ENCODE results near the gene NOL3. TPM values are rescaled to one million over a fixed set of nuclear protein-coding genes. Genes with fewer than 3 reads are reported as not detected.

Gene NOL3
- total and polyA plus RNA-seq, 8 donors, result 11.4 to 492 (median 35.3) TPM

DNA sequence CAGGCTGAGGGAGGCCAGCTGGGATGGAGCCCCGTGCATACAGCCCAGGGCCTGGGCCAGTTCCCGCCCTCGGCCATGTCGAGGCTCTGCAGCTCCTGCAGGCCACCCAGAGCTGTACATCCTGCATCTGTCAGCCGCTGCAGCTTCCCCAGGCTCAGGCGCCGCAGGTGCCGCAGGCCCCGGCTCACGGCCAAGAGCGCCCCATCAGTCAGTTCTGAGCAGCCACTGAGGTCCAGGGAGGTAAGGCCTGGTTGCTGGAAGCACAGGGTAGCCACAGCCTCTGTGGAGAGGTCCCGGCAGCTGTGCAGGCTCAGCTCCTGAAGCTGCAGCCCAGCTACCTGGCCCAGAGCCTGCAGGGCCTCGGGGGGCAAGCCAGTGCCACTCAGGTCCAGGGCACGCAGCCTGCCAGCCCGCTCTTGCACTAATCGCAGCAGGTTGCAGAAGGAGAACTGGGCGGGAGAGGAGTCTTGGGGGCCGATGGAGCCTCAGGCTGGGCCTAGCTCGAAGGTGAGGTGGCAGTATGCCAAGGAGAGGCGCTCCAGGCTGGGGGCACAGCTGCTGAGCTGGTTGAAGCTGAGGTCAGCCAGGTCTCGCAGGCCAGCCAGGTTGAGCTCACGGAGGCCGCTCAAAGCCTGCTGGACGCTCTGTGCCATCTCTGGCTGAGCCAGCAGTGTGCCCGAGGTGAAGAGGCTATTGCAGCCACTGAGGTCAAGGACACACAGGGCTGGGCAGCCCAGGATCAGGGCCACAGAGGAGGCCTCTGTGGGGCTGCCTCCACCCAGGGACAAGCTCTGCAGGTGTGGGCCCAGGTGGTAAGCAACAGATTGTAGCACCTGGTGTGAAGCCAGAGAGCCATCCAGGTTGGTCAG, 40.0 kb downstream of the NOL3 start:
- peaks cover 15 to 22% (median 17%) of the 10 kb centered on the region in 4 donors for H3K4me1 ChIP-seq
- H3K4me3 ChIP-seq, result no peak overlapping the region
- no peaks in the 10 kb centered on the region for H3K27me3 ChIP-seq
- H3K27ac ChIP-seq, result no peak overlapping the region
- intact Hi-C loops (cut with DNase I; ENCODE audit: low total_unique reads), result no loop called here
- TF ChIP-seq, protein P1, sequence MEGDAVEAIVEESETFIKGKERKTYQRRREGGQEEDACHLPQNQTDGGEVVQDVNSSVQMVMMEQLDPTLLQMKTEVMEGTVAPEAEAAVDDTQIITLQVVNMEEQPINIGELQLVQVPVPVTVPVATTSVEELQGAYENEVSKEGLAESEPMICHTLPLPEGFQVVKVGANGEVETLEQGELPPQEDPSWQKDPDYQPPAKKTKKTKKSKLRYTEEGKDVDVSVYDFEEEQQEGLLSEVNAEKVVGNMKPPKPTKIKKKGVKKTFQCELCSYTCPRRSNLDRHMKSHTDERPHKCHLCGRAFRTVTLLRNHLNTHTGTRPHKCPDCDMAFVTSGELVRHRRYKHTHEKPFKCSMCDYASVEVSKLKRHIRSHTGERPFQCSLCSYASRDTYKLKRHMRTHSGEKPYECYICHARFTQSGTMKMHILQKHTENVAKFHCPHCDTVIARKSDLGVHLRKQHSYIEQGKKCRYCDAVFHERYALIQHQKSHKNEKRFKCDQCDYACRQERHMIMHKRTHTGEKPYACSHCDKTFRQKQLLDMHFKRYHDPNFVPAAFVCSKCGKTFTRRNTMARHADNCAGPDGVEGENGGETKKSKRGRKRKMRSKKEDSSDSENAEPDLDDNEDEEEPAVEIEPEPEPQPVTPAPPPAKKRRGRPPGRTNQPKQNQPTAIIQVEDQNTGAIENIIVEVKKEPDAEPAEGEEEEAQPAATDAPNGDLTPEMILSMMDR (IDR thresholded peaks at IDR 0.05), result no peak
- no peak for TF ChIP-seq POLR2A (IDR thresholded peaks at IDR 0.05)
- TF ChIP-seq POLR2AphosphoS5 (IDR thresholded peaks at IDR 0.05), result no peak
- no peak for TF ChIP-seq EP300 (IDR thresholded peaks at IDR 0.05)
- no peak for DNase-seq
- WGBS, 5 donors, result 84 to 90% (median 85%) methylated on average over 14 to 25 of the region's 25 CpGs
- H3K9me3 ChIP-seq, result no peaks in the 10 kb centered on the region
- H3K36me3 ChIP-seq, result peaks cover 0 to 15% (median 0%) of the 10 kb centered on the region in 4 donors

DNA sequence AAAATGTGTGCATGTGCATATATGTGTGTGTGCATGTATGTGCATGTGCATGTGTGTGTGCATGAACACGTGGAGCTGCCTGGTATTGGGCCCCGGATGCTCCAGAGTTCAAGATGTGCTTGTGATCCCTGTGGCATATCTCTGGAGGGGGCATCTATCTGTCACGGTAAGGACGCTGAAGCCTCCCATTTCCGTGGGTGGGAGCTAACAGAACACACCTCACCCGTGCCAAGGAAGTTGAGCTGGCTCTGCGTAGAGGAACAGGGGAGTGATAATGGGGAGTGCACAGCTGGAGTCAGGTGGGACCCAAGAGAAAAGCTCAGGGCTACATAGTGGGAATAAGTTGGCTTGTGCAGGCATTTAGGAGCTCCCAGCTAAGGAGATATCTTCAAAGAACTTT, 41.3 kb downstream of the NOL3 start:
- H3K4me3 ChIP-seq, result no peak overlapping the region
- H3K9me3 ChIP-seq, result no peaks in the 10 kb centered on the region
- no peak overlapping the region for H3K27ac ChIP-seq
- peaks cover 15 to 30% (median 21%) of the 10 kb centered on the region in 4 donors for H3K4me1 ChIP-seq
- WGBS, 5 donors, result 72 to 93% (median 82%) methylated on average over 7 of the region's 7 CpGs
- H3K27me3 ChIP-seq, result no peaks in the 10 kb centered on the region
- TF ChIP-seq EP300 (IDR thresholded peaks at IDR 0.05) (no peak), POLR2A (IDR thresholded peaks at IDR 0.05) (no peak), POLR2AphosphoS5 (IDR thresholded peaks at IDR 0.05) (no peak)
- TF ChIP-seq, protein P1 (IDR thresholded peaks at IDR 0.05), result no peak
- H3K36me3 ChIP-seq, result peaks cover 0 to 7% (median 0%) of the 10 kb centered on the region in 4 donors
- DNase-seq, result no peak
- intact Hi-C loops (cut with DNase I; ENCODE audit: low total_unique reads), result no loop called here

DNA sequence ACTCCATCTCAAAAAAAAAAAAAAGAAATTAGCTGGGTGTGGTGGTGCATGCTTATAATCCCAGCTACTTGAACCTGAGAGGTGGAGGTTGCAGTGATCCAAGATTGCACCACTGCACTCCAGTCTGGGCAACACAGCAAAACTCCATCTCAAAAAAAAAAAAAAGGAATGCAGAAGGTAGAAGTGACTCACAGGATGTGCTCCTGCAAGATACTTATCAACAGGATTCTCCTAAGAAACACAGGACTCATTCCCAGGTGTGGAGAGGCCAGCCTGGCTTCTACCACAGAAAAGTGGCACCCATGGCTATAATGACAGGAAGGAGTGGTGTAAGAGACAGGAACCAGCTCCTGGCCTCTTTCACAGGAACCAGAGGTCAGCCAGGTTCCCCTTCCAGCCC, 42.4 kb downstream of the NOL3 start:
- Histone ChIP-seq H3K27me3 (no peaks in the 10 kb centered on the region), H3K9me3 (no peaks in the 10 kb centered on the region), H3K27ac (peak overlapping the region in 1 of 5 donors; percentile 3), H3K4me3 (no peak overlapping the region), H3K36me3 (peaks cover 0 to 7% (median 0%) of the 10 kb centered on the region in 4 donors), H3K4me1 (peaks cover 22 to 41% (median 27%) of the 10 kb centered on the region in 4 donors)
- DNase-seq, result no peak
- intact Hi-C loops (cut with DNase I; ENCODE audit: low total_unique reads), result no loop called here
- TF ChIP-seq POLR2A (IDR thresholded peaks at IDR 0.05) (no peak), POLR2AphosphoS5 (IDR thresholded peaks at IDR 0.05) (no peak)
- TF ChIP-seq, protein P1 (IDR thresholded peaks at IDR 0.05), result no peak

DNA sequence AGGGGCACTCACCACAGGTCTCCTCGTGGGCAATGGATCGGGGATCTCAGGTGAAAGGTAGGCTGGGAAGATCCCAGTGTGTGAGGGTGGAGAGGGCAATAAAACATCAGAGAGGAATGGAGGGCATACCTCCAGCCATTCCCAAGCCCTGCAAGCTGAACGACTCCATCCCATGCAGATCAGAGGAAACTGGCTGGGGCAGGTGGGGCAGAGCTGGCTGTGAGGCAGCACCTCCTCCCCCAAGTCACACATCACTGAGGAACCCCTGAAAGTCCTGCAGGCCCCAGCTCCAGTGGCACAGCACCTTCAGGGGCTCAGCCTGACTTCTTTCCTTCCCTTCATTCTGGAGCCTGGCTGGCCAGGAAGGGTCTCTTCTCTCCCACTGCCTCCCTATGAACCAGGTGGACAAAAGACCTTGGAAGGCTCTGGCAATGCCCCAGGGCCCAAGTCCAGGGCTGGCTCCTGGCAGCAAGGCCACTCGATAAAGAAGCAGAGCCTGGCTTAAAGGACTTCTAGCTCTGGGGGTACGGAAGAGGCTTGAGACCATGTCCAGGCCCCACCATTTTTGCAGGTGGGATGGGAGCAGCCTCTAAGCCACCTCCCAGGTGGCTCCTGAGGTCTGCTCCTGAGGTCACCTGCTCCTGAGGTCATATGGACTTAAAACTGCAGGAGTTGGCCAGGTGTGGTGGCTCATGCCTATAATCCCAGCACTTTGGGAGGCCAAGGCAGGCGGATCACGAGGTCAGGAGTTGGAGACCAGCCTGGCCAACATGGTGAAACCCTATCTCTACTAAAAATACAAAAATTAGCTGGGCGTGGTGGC, 43.1 kb downstream of the NOL3 start:
- H3K27me3 ChIP-seq, result no peaks in the 10 kb centered on the region
- peak overlapping the region in 1 of 5 donors; percentile 3 for H3K27ac ChIP-seq
- peaks cover 22 to 45% (median 27%) of the 10 kb centered on the region in 4 donors for H3K4me1 ChIP-seq
- H3K9me3 ChIP-seq, result no peaks in the 10 kb centered on the region
- DNase-seq, result peak in 1 of 2 donors; percentile 69
- H3K4me3 ChIP-seq, result no peak overlapping the region
- H3K36me3 ChIP-seq, result peaks cover 0 to 7% (median 0%) of the 10 kb centered on the region in 4 donors
- 42 to 67% (median 57%) methylated on average over 7 to 8 of the region's 8 CpGs for WGBS, 5 donors
- TF ChIP-seq EP300 (IDR thresholded peaks at IDR 0.05) (no peak), POLR2AphosphoS5 (IDR thresholded peaks at IDR 0.05) (no peak), POLR2A (IDR thresholded peaks at IDR 0.05) (no peak)
- TF ChIP-seq, protein P1 (IDR thresholded peaks at IDR 0.05), result no peak
- intact Hi-C loops (cut with DNase I; ENCODE audit: low total_unique reads), result no loop called here
